Measurements from ENCODE around the gene KRTAP16-1. TPM values are rescaled to one million over a fixed set of nuclear protein-coding genes. Genes with fewer than 3 reads are reported as not detected.

KRTAP16-1 gene
- total RNA-seq, 1 experiment from 2014 or later = not detected

Other genes starting within 250 kb of the KRTAP16-1 start
- 0.80 and 3.4 TPM in 2 replicates for gene KRTAP2-3, start 249.2 kb downstream of the KRTAP16-1 start, total RNA-seq (2014; rRNA removed)
- not detected in 2 replicates for gene KRTAP2-4, start 243.4 kb downstream of the KRTAP16-1 start, total RNA-seq (2014; rRNA removed)
- gene KRTAP4-7, start 225.2 kb downstream of the KRTAP16-1 start, total RNA-seq (2014; rRNA removed) = not detected in 2 replicates
- not detected in 2 replicates for gene KRTAP4-8, start 211.2 kb downstream of the KRTAP16-1 start, total RNA-seq (2014; rRNA removed)
- not detected in 2 replicates for gene KRTAP4-16, start 207.1 kb downstream of the KRTAP16-1 start, total RNA-seq (2014; rRNA removed)
- gene KRTAP4-9, start 203.9 kb downstream of the KRTAP16-1 start, total RNA-seq (2014; rRNA removed) = not detected in 2 replicates
- not detected in 2 replicates for gene KRTAP4-11, start 190.9 kb downstream of the KRTAP16-1 start, total RNA-seq (2014; rRNA removed)
- gene KRTAP4-12, start 185.1 kb downstream of the KRTAP16-1 start, total RNA-seq (2014; rRNA removed) = not detected in 2 replicates
- gene KRTAP4-6, start 168.8 kb downstream of the KRTAP16-1 start, total RNA-seq (2014; rRNA removed) = not detected in 2 replicates
- gene KRTAP4-5, start 159.5 kb downstream of the KRTAP16-1 start, total RNA-seq (2014; rRNA removed) = not detected in 2 replicates
- not detected in 2 replicates for gene KRTAP4-4, start 148.6 kb downstream of the KRTAP16-1 start, total RNA-seq (2014; rRNA removed)
- not detected in 2 replicates for gene KRTAP4-3, start 141.1 kb downstream of the KRTAP16-1 start, total RNA-seq (2014; rRNA removed)
- gene KRTAP4-2, start 131.1 kb downstream of the KRTAP16-1 start, total RNA-seq (2014; rRNA removed) = not detected in 2 replicates
- not detected in 2 replicates for gene KRTAP4-1, start 124.4 kb downstream of the KRTAP16-1 start, total RNA-seq (2014; rRNA removed)
- not detected in 2 replicates for gene KRTAP9-1, start 119.4 kb downstream of the KRTAP16-1 start, total RNA-seq (2014; rRNA removed)
- not detected in 2 replicates for gene KRTAP9-2, start 82.7 kb downstream of the KRTAP16-1 start, total RNA-seq (2014; rRNA removed)
- not detected in 2 replicates for gene KRTAP9-3, start 76.9 kb downstream of the KRTAP16-1 start, total RNA-seq (2014; rRNA removed)
- not detected in 2 replicates for gene KRTAP9-8, start 71.3 kb downstream of the KRTAP16-1 start, total RNA-seq (2014; rRNA removed)
- not detected in 2 replicates for gene KRTAP9-4, start 59.6 kb downstream of the KRTAP16-1 start, total RNA-seq (2014; rRNA removed)
- not detected in 2 replicates for gene KRTAP9-9, start 53.9 kb downstream of the KRTAP16-1 start, total RNA-seq (2014; rRNA removed)
- not detected in 2 replicates for gene KRTAP9-6, start 43.9 kb downstream of the KRTAP16-1 start, total RNA-seq (2014; rRNA removed)
- gene KRTAP9-7, start 33.6 kb downstream of the KRTAP16-1 start, total RNA-seq (2014; rRNA removed) = not detected in 2 replicates
- not detected in 2 replicates for gene KRTAP29-1, start 6.5 kb downstream of the KRTAP16-1 start, total RNA-seq (2014; rRNA removed)
- gene KRTAP17-1, start 6.4 kb upstream of the KRTAP16-1 start, total RNA-seq (2014; rRNA removed) = not detected in 2 replicates
- gene KRT33A, start 41.5 kb upstream of the KRTAP16-1 start, total RNA-seq (2014; rRNA removed) = not detected in 2 replicates
- not detected in 2 replicates for gene KRT33B, start 60.5 kb upstream of the KRTAP16-1 start, total RNA-seq (2014; rRNA removed)
- 0.29 and 1.0 TPM in 2 replicates for gene KRT34, start 73.0 kb upstream of the KRTAP16-1 start, total RNA-seq (2014; rRNA removed)
- gene KRT31, start 88.3 kb upstream of the KRTAP16-1 start, total RNA-seq (2014; rRNA removed) = not detected in 2 replicates
- not detected in 2 replicates for gene KRT37, start 115.3 kb upstream of the KRTAP16-1 start, total RNA-seq (2014; rRNA removed)
- not detected in 2 replicates for gene KRT38, start 131.7 kb upstream of the KRTAP16-1 start, total RNA-seq (2014; rRNA removed)
- not detected in 2 replicates for gene KRT32, start 158.1 kb upstream of the KRTAP16-1 start, total RNA-seq (2014; rRNA removed)
- gene KRT35, start 171.8 kb upstream of the KRTAP16-1 start, total RNA-seq (2014; rRNA removed) = not detected in 2 replicates
- not detected in 2 replicates for gene KRT36, start 180.6 kb upstream of the KRTAP16-1 start, total RNA-seq (2014; rRNA removed)
- gene KRT13, start 196.3 kb upstream of the KRTAP16-1 start, total RNA-seq (2014; rRNA removed) = not detected in 2 replicates
- 0.19 and 0.46 TPM in 2 replicates for gene KRT15, start 209.6 kb upstream of the KRTAP16-1 start, total RNA-seq (2014; rRNA removed)
- not detected in 2 replicates for gene KRT19, start 219.0 kb upstream of the KRTAP16-1 start, total RNA-seq (2014; rRNA removed)